NCI-H345 treated with DMSO at 0.1 percent for 48 hours (cell line): ENCODE results near the gene SEC61A1.

Experiments used
- DNase-seq: peaks from one replicate; lab custom pipeline; 2025; ENCODE audit not compliant: unreplicated experiment; lab: John Stamatoyannopoulos, UW

SEC61A1 gene

DNA sequence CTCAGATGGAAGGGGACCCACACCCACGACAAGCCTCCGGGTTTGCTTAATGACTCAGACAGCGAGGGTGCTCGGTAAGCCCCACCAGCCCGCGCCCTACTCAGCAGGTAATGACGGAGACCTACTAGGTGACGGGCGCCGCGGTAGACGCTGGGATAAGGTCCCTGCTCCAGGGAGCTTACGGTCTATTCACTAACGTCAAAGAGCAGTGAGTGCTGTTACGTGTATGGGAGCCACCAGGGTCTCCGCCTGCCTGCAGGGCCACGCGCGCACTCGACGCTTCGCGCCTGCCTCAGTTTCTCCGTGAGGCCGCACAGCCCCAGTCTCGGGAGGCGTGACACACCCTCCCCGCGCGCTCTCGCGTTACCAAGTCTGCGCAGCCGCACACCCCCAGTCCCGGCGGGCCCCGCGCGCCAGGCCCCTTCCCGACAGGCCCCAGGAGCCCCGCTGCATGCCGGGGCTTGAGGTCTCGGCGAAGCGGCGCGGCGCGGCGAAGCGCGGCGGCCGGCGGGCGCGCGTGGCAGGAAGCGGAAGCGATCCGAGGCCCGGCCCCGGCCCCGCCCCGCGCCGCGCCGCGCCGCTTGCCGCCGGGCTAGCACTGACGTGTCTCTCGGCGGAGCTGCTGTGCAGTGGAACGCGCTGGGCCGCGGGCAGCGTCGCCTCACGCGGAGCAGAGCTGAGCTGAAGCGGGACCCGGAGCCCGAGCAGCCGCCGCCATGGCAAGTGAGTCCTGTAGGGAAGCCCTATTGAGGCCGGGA, at the start of gene SEC61A1:
Gene SEC61A1 (plus strand): TSS at position 601 of the 758 bp plus-strand sequence. CDS start 116 bp downstream, at position 717.
- DNase-seq: peak; percentile 52

GRCh38 chr3:128004661-128005060, 47.6 kb upstream of the SEC61A1 start:
- no peak for DNase-seq

DNA sequence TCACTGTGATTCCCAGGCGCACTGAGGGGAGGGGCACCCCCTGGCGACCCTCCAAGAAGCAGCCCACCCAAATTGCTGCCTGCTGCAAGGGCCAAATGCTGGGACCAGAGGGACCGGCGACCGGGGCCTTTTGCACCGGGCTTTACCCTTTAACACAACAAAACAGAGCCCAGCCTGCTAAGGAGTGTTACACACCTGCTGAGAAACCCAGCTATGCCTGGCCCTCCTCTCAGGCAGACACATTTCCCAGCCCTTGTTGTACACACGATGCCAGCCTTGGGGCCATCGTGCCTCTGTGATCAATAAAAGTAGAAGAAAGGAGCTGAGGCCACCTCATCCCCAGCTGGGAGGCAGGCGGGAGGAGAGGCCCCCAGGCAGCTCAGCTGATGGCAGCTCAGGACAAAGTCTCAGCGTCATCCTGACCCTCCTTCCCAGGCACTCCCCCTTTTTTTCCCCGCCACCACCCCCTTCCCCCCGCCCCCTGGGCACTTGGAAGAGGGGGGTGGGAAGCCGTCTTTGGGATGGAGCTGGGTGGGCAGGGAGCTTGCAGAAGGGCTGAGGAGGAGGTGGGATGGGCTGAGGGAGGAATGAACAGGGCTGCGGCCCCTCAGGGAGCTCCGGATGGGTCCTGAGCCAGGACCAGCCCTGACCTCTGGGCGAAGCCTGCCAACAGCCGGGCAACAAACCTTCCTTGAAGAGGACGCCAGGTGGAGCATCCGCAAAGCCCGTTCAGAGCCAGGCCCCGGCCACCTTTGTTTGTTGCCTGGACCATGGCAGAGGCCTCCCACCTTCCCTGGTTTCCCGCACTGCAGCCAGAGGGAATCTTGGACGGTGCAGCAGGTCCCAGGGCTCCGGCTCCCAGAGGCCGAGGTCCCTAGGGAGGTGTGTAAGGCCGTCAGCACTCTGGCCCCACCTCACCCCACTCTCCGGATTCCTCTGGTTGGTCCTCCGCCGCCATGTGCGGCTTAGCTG, 45.9 kb upstream of the SEC61A1 start:
- DNase-seq: no peak

DNA sequence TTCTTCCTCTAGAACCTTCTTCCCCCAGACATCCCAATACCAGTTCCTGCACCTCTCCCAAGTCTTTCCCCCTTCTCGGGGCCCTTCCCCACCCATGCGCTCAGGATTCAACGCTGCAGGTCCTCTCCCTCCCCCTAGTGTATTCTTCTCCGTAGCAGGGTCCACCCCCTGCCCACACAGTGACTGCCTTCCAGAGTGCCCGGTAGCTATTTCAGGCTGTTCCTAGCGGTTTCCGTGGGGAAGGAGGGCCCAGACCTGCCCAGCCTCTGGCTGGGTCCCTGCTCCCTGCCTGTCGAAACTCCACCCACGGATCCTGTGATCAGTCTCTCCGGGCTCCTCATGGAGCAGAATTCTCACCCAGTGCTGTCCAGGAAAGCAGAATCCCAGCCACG, 45.2 kb upstream of the SEC61A1 start:
- no peak for DNase-seq

- no peak for DNase-seq
Measured at GRCh38 chr3:128009952-128010846, 42.0 kb upstream of the SEC61A1 start.

DNA sequence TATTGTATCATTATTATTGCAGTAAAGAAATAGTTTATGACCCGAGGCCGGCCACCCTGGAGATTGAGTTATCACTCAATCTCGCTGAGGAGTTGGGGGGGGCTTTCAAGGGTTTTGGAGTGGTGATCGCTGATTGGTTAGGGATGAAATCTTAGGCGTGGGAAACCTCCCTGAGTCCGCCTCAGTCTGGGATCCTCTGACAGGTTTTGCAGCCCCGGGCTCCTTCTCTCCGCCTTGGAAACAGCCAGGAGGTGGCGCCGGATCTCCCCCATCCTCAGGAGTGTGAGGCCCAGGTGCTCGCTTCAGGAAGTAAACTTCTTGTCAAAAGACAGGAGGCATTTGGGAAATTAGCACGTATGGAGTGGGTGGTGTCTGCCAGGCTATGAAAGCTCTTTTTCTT, 41.1 kb upstream of the SEC61A1 start:
- no peak for DNase-seq

GRCh38 chr3:128012050-128012449, 40.2 kb upstream of the SEC61A1 start:
- no peak for DNase-seq

- no peak for DNase-seq
Measured at GRCh38 chr3:128014548-128014947, 37.7 kb upstream of the SEC61A1 start.

- DNase-seq: no peak
Measured at GRCh38 chr3:128016502-128016901, 35.7 kb upstream of the SEC61A1 start.

DNA sequence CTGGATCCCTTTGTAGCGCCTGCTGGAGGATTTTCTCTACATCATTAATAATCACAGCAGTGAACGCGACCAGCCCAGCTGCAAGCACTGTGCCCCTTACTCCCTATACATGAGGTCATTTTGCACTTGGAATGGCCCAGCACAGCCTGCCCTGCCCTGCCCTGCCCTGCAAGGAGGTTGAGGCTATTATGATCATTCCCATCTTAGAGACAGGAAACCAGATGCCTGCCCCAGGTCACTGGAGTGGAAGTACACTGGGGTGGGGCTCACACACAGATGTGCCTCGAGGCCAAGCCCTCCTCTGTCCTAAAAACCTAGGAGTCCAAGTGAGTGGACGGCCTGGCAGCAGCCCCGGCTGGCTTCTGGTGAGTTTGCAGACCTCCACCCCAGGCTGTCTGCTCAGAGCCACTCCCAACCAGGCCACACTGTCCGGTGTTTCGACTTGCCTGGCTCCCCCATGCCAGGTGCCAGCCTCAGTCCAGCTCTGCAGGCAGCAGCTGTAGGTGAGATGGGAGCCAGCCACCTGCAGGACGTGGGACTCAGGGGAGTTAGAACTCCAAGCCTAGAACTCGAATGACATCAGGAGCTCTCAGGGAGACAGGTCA, 30.4 kb upstream of the SEC61A1 start:
- no peak for DNase-seq

DNA sequence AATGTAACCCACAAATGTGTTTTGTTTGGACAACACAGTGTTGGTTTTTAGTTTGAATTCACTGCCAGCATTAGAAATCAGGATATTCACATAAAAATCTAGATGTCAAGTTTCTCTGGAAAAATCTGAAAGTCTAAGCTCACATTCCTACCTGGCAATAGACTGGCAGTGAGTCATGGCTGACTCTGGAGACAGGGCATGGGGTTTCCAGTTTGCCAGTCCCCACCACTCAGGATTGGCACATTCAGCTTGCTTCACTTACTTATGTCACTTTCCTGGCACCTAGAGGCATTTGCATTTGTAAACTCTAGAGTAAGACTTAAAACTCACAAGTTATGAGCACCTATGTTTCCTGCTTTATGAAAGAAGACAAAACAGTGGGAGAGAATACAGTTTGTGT, 19.1 kb upstream of the SEC61A1 start:
- DNase-seq: no peak

DNA sequence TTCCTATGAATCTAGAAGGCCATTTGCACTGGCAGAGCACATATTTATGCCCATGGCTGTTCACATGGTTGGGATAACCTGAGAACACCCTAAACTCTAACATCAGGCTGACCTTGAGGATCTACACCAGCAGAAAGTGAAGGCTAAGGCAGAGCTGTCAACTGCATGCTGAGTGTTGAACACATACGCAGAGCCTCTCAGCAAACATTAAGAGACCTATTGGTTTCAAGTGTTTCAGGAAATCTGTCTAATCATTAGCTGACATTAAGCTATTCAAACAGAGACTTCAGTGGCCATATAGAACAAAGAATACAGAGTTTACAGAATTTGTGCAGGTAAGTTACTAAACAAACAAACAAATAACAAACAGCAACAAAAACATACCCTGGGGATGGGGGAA, 16.1 kb upstream of the SEC61A1 start:
- DNase-seq: no peak

DNA sequence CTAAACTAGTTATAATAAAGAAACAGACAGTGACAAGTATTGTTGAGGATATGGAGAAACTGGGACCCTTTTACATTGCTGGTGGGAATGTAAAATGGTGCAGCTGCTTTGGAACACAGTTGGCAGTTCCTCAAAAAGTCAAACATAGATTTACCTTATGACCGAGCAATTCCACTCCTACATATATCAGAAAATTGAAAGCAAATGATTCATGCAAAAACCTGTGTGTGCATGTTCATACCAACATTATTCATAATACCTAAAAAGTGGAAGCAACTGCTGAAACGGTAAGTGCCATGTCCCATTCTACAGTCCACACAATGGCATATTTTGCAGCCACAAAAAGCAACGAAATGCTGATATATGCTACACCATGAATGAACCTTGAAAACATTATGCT, 12.2 kb upstream of the SEC61A1 start:
- no peak for DNase-seq

GRCh38 chr3:128040660-128041059, 11.6 kb upstream of the SEC61A1 start:
- DNase-seq: no peak

DNA sequence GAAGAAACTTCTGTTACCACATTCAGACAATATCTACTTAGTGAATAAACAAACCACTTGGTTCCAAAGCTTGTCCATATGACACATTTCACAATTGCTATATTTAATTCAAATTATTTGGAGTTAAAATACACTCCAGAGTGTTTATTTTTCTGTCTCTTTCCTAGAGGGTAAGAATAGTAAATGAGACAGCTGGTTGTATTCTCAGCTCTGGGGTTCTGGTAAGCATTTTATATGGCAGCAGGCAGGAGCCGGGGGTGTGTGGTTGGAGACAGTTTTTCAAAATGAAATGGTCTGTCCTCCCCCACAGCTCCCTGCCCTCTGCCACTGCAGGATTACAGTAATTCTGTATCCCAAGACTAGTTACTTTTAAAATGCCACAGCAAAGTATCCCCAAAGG, 10.9 kb upstream of the SEC61A1 start:
- DNase-seq: no peak

- DNase-seq: no peak
Measured at GRCh38 chr3:128050597-128050996, 1.6 kb upstream of the SEC61A1 start.

DNA sequence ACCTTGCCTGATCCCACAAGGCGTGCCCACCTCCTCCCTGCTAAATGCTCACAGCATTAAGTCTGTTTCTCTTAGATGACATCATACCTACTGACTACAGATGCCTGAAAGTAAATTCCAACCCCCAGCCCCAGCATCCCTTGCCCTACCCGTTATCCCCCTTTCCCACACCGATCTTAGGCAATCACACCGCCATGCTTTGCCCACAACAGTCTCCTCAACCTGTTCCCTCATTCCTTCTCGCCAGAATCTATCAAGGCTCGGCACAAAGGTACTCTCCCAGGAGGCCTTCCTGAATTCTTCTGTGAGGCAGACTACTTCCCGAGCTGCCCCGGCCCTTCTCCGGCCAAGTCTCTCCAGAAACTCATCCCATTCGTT, 789 bp upstream of the SEC61A1 start:
- DNase-seq: no peak

DNA sequence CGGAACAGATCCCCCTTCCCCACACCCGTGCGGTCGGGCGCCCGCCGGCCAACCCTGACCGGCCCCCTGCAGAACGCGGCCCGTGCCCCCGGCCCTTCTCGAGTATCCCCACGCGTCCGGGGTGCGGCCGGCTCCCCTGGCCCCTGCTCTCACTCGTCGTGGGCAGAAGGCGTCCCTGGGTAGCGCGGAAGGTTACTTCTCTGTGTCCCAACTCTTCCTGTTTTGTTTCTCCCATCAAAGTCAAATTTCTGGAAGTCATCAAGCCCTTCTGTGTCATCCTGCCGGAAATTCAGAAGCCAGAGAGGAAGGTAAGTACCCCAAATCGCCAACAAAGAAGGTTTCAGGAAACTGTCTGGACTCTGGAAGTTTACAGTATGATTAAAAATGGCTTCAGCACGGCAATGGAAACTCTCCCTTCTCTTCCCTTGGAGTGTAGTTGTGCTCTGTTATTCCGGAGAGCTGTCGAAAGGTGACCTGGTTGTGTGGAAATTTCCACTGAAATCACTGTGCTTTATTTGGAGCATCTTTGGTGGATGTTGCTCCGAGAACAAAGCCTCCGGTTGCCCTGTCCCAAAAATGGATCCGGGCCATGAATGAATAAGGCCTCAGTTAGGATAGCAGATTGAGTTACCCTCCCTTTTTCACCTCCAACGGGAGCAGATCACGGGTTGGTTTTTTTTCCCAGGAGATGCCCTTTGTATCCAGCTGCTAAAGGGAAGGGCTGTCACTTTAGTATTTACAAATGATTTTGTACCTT, 536 bp downstream of the SEC61A1 start:
- DNase-seq: peak; percentile 2

DNA sequence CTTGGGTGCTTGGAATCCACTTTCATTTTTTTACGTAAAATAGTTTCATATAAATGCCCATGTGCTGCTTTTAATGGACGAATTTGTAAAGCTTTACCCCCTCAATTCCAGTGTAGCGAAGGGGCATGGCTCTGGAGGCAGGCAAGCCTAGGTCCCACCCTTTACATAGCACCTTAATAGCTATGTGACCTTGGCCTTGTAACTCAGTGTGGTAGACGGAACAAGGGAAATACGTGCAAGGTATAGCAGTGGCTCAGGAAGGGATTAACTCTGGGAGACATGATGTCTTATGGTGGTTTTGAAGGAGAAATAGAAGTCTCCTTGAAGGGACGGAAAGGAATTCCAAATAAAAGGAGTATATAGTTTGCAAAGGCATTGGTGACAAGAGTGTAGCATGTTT, 1.4 kb downstream of the SEC61A1 start:
- no peak for DNase-seq

GRCh38 chr3:128054367-128054766, 2.1 kb downstream of the SEC61A1 start:
- DNase-seq: no peak
